Glutamatergic neuron (in vitro differentiated cells): ENCODE results near the gene THYN1. TPM values are rescaled to one million over a fixed set of nuclear protein-coding genes. Genes with fewer than 3 reads are reported as not detected.
A peak's percentile ranks its signal among the peaks of the same experiment; 100 is the strongest.

Source experiments
- DNase-seq: peaks from one replicate; pipeline ENCODE4 v3.0.0; 2022
- H3K27ac Mint-ChIP-seq: one replicate; pipeline ENCODE4 v1.8.0; 2020; ENCODE audit warnings: mild to moderate bottlenecking, mixed read lengths, inconsistent platforms; ENCODE audit not compliant: unreplicated experiment
- H3K27me3 Mint-ChIP-seq: one replicate; pipeline ENCODE4 v1.8.0; 2020; ENCODE audit warnings: mild to moderate bottlenecking, moderate library complexity, mixed read lengths, inconsistent platforms; ENCODE audit not compliant: unreplicated experiment
- H3K36me3 Mint-ChIP-seq: one replicate; pipeline ENCODE4 v1.8.0; 2020; ENCODE audit warnings: mild to moderate bottlenecking, mixed read lengths, inconsistent platforms; ENCODE audit not compliant: unreplicated experiment
- H3K4me1 Mint-ChIP-seq: one replicate; pipeline ENCODE4 v1.8.0; 2020; ENCODE audit warnings: mild to moderate bottlenecking, low read depth, mixed read lengths, inconsistent platforms; ENCODE audit not compliant: unreplicated experiment
- H3K4me3 Mint-ChIP-seq: one replicate; pipeline ENCODE4 v1.8.0; 2020; ENCODE audit warnings: mild to moderate bottlenecking, mixed read lengths, inconsistent platforms; ENCODE audit not compliant: unreplicated experiment
- H3K9me3 Mint-ChIP-seq: one replicate; pipeline ENCODE4 v1.8.0; 2020; ENCODE audit warnings: mild to moderate bottlenecking, moderate library complexity, mixed read lengths, inconsistent platforms; ENCODE audit not compliant: unreplicated experiment
- total RNA-seq: library from RNA; stranded (reverse); fragmentation: NEBNext Ultra II Directional; extraction: Animal tissue kit (Norgen Biotek cat#: 25700); gene quantifications from one replicate; pipeline ENCODE4 v1.2.1, GENCODE V29; 2021; ENCODE audit not compliant: unreplicated experiment
- TF ChIP-seq, protein P1 (sequence below): fragments of 200-600 bp; sonication (generic); IDR thresholded peaks from one replicate; pipeline ENCODE4 v1.5.0; 2021; ENCODE audit not compliant: partially characterized antibody, unreplicated experiment

Gene THYN1
- total RNA-seq, 1 donor from 2014 or later = 35.9 TPM

DNA sequence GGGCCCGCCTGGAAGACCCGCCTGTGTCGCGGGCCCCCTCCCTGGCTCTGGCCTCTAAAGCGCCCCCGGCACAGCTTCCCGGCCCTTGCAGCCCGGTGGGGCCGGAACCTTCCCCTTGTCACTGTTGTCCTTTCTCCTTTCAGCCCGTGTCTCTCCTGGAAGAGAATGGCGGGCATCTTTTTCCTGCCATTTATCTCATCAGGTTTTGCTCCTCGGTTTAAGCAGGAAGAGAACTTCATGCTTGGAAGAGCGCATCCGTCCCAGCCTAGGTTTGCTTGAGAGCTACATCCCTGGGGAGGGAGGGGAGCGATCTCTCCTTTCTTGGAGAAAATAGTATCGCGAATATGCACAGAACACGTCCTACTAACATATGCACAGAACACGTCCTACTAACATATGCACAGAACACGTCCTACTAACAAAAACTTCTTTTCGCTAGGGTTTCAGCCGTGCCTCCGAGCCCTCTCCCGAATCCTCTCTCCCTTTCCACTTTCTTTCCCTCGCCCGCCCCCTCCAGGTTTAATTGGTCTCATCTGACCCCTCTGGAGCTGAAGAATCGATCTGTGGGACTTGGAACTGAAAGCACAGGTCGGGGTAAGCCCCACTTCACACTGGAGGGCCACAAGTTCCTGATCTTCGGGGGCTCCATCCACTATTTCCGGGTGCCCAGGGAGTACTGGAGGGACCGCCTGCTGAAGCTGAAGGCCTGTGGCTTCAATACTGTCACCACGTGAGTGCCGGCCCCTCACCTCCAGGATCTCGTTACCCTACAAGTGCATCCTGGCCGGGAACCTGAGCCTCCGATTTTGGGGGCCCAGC, 24.2 kb upstream of the THYN1 start:
- DNase-seq = peak; percentile 41
- Mint-ChIP-seq H3K27me3 (peaks cover 20% of the 10 kb centered on the region), H3K36me3 (peaks cover 5% of the 10 kb centered on the region), H3K4me1 (peaks cover 28% of the 10 kb centered on the region), H3K4me3 (peak overlapping the region; percentile 92), H3K9me3 (peaks cover 13% of the 10 kb centered on the region), H3K27ac (peak overlapping the region; percentile 73)
- TF ChIP-seq, protein P1, sequence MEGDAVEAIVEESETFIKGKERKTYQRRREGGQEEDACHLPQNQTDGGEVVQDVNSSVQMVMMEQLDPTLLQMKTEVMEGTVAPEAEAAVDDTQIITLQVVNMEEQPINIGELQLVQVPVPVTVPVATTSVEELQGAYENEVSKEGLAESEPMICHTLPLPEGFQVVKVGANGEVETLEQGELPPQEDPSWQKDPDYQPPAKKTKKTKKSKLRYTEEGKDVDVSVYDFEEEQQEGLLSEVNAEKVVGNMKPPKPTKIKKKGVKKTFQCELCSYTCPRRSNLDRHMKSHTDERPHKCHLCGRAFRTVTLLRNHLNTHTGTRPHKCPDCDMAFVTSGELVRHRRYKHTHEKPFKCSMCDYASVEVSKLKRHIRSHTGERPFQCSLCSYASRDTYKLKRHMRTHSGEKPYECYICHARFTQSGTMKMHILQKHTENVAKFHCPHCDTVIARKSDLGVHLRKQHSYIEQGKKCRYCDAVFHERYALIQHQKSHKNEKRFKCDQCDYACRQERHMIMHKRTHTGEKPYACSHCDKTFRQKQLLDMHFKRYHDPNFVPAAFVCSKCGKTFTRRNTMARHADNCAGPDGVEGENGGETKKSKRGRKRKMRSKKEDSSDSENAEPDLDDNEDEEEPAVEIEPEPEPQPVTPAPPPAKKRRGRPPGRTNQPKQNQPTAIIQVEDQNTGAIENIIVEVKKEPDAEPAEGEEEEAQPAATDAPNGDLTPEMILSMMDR = no peak

DNA sequence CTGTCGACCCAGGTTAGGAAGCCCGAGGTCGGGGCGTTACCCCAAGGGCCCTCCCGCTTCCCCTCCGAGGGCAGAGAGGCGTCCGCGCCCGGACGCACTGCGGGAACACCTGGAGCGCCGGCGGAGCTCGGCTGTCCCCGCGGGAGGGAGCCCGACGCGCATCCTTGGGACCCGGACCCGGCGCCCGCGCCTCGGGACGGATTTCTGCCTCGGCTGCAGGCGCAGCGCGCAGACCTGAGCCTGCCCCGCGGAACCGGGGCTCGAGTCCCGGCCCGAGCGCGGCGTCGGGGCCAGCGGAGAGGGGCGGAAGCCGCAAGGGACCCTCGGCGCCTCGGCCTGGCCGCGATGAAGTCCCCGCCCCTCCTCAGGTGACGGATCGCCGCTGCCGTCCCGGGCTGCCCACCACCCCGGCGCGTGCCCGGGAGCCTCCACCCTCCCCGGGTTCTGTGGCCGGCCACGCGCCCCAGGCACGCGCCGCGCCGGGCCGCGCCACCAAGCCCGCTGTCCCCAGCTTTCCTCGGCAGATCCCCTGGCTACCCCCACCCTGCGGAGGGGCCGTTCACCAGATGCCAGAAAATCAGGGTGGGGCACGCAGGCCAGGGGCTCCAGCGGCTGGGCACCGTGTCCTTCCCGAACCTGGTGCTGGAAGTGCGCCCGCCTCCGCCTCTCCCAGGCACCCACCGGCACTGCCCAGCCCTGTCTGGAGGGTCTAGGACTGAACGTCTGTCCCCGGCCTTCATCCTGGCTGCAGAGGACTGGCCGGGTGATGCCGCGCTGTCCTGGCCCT, 23.4 kb upstream of the THYN1 start:
- Mint-ChIP-seq H3K4me1 (peaks cover 31% of the 10 kb centered on the region), H3K4me3 (peak overlapping the region; percentile 84), H3K9me3 (peaks cover 17% of the 10 kb centered on the region), H3K27me3 (peaks cover 22% of the 10 kb centered on the region), H3K27ac (no peak overlapping the region), H3K36me3 (peaks cover 5% of the 10 kb centered on the region)
- TF ChIP-seq, protein P1 = no peak
- DNase-seq = peak; percentile 45

DNA sequence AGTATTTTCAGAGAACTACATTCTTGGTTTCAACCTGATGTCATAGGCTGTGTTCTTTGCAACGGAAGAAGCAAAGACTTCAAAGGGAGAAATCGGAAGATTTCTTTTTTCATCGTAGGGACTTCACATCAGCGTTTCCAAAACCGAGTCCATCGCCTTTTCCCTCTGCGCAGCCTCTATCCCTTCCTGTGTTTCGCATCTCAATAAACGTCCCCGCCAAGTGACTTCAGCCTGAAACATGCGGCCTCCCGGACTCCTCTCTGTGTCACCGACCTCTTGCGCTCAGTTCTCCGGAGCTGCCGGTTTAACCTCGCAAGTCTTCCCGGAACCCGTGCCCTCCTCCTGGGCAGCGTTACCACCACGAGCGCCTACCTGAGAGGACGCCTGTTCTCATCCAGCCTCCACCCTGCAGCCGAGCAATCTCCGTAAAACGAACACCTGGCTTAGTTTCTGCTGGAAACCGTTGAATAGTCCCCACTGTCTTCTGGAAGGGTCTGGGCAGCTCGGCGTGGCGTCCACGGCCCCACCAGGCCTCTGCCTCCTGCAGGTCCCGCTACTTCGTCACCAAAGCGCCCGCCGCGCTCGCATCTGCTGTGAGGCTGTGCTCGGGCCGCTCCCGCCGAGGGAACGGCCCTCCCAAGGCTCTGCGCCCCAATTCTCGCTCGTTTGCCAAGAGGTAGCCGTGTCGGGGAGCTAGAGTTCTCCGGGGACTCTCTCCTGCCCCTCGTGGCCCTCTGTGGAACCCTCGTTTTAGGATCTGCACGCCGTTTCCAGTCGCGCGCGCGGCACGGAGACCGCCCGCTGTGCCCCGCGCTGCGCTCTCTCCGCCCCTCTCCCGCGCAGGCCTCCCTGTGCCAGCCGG, 22.6 kb upstream of the THYN1 start, which contains the start of gene GLB1L3:
GLB1L3 (plus strand) TSS at position 846 of the 862 bp plus-strand sequence. CDS start 362 bp downstream, outside the sequence.
- H3K27me3 Mint-ChIP-seq = peaks cover 21% of the 10 kb centered on the region
- H3K4me1 Mint-ChIP-seq = peaks cover 33% of the 10 kb centered on the region
- peaks cover 5% of the 10 kb centered on the region for H3K36me3 Mint-ChIP-seq

DNA sequence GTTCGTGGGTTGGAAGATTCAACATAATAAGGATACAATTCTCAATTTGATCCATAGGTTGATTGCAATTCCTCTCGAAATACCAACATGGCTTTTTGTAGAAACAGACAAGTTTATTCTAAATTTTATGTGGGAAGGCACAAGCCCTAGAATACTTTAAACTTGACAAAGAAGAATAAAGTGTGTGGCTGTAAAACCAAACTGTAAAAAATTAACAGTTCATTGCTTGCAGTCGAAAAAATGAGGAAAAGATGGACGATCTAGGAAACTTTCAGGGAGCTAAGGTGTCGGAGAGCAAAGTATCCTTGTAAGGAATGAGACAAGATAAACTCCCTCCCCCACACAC, 22.0 kb upstream of the THYN1 start:
- peaks cover 19% of the 10 kb centered on the region for H3K9me3 Mint-ChIP-seq
- DNase-seq = no peak
- H3K36me3 Mint-ChIP-seq = peaks cover 5% of the 10 kb centered on the region
- H3K4me3 Mint-ChIP-seq = peak overlapping the region; percentile 84
- peaks cover 35% of the 10 kb centered on the region for H3K4me1 Mint-ChIP-seq
- peaks cover 21% of the 10 kb centered on the region for H3K27me3 Mint-ChIP-seq
- TF ChIP-seq, protein P1 = no peak
- peak overlapping the region; percentile 68 for H3K27ac Mint-ChIP-seq

More for the DNA sequence above, 22.6 kb upstream of the THYN1 start, which contains the start of gene GLB1L3:
- H3K4me3 Mint-ChIP-seq = peak within 1 kb of the TSS; percentile 92
- peaks cover 19% of the 10 kb centered on the region for H3K9me3 Mint-ChIP-seq
- peak within 1 kb of the TSS; percentile 73 for H3K27ac Mint-ChIP-seq
- DNase-seq = peak; percentile 48
- TF ChIP-seq, protein P1 = no peak
